Peyer's patch (tissue), 4 donors: ENCODE measurements around the gene MYRIP.

Source experiments
- POLR2A ChIP-seq, 2 donors: fragments of 450-650 bp; IDR thresholded peaks; one replicate each; pipeline ENCODE4 v1.5.1; 2017; ENCODE audit warnings: antibody characterized with exemption in 2 of 2, mild to moderate bottlenecking in 2 of 2, moderate library complexity in 2 of 2
- TF ChIP-seq, protein P1 (sequence below), 6 experiments: fragments of 450-650 bp in 4 of 6; fragments of 200-600 bp in 2 of 6; sonication (generic) in 1 of 6; IDR thresholded peaks; one replicate each; pipeline ENCODE4 v1.5.1; 2017 to 2019; ENCODE audit warnings: antibody characterized with exemption in 6 of 6, mild to moderate bottlenecking in 3 of 6, moderate library complexity in 1 of 6

DNA sequence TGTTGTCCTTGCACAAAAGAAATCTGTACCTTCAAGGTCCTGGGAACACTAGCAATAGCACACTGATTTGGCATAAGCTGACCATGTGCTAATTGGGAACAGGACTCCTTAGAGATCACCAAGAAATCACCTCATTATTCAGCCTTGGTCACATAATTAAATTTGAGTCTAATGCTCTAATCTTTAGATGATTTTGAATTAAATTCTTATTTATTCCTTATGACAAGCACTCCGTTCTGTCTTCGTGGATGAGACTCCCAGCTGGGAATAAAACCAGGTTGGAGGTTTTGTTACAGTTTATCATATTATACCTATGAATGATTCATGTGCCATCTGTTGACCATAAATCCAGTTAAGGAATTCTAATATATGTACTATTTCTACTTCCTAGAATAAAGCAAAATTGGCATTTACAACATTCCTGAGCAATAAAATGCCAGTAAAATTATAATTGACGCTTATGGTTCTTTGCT, 162.2 kb downstream of the MYRIP start:
- TF ChIP-seq, protein P1, sequence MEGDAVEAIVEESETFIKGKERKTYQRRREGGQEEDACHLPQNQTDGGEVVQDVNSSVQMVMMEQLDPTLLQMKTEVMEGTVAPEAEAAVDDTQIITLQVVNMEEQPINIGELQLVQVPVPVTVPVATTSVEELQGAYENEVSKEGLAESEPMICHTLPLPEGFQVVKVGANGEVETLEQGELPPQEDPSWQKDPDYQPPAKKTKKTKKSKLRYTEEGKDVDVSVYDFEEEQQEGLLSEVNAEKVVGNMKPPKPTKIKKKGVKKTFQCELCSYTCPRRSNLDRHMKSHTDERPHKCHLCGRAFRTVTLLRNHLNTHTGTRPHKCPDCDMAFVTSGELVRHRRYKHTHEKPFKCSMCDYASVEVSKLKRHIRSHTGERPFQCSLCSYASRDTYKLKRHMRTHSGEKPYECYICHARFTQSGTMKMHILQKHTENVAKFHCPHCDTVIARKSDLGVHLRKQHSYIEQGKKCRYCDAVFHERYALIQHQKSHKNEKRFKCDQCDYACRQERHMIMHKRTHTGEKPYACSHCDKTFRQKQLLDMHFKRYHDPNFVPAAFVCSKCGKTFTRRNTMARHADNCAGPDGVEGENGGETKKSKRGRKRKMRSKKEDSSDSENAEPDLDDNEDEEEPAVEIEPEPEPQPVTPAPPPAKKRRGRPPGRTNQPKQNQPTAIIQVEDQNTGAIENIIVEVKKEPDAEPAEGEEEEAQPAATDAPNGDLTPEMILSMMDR (IDR thresholded peaks at IDR 0.05): no peak
- TF ChIP-seq POLR2A (IDR thresholded peaks at IDR 0.05): no peak
